ENCODE measurements around the gene VCL. TPM values are rescaled to one million over a fixed set of nuclear protein-coding genes. Genes with fewer than 3 reads are reported as not detected.

Gene VCL
- total and polyA plus RNA-seq, 4 donors = 4.3 to 37.8 (median 17.3) TPM

GRCh38 chr10:73968098-73968521 lies 29.8 kb upstream of the VCL start:
- no peak overlapping the region for H3K27ac ChIP-seq (ENCODE audit: low read depth in 1 of 2, low read length in 2 of 2)
- no peak overlapping the region for H3K9ac ChIP-seq (ENCODE audit: low read depth in 1 of 2, low read length in 2 of 2)
- no peaks in the 10 kb centered on the region for H3K4me1 ChIP-seq (ENCODE audit: control insufficient read depth in 4 of 4, insufficient read depth in 4 of 4, low read length in 3 of 4)
- no peak for DNase-seq (ENCODE audit: low spot score)
- no peak overlapping the region for H3K4me3 ChIP-seq (ENCODE audit: low read depth in 1 of 3, low read length in 3 of 3)
- no peaks in the 10 kb centered on the region for H3K27me3 ChIP-seq (ENCODE audit: control insufficient read depth in 4 of 4, insufficient read depth in 4 of 4, low read length in 3 of 4)
- no peaks in the 10 kb centered on the region for H3K36me3 ChIP-seq (ENCODE audit: control insufficient read depth in 4 of 4, insufficient read depth in 3 of 4, low read depth in 1 of 4, low read length in 3 of 4)
- WGBS = 73% methylated on average over 6 of the region's 6 CpGs
- no peak for TF ChIP-seq FOXA1 (IDR thresholded peaks at IDR 0.05)
- no peak for TF ChIP-seq FOXA2 (IDR thresholded peaks at IDR 0.05)
- peak; percentile 28 for TF ChIP-seq NR2F2 (IDR thresholded peaks at IDR 0.05)
- no peak for TF ChIP-seq SP1 (IDR thresholded peaks at IDR 0.05)
- H3K9me3 ChIP-seq (ENCODE audit: control insufficient read depth in 4 of 4, low read length in 3 of 4) = no peaks in the 10 kb centered on the region

GRCh38 chr10:73969224-73969841 lies 28.6 kb upstream of the VCL start:
- Histone ChIP-seq H3K4me1 (ENCODE audit: control insufficient read depth in 4 of 4, insufficient read depth in 4 of 4, low read length in 3 of 4) (no peaks in the 10 kb centered on the region), H3K27me3 (ENCODE audit: control insufficient read depth in 4 of 4, insufficient read depth in 4 of 4, low read length in 3 of 4) (no peaks in the 10 kb centered on the region), H3K9ac (ENCODE audit: low read depth in 1 of 2, low read length in 2 of 2) (no peak overlapping the region), H3K9me3 (ENCODE audit: control insufficient read depth in 4 of 4, low read length in 3 of 4) (no peaks in the 10 kb centered on the region), H3K4me3 (ENCODE audit: low read depth in 1 of 3, low read length in 3 of 3) (no peak overlapping the region), H3K27ac (ENCODE audit: low read depth in 1 of 2, low read length in 2 of 2) (no peak overlapping the region), H3K36me3 (ENCODE audit: control insufficient read depth in 4 of 4, insufficient read depth in 3 of 4, low read depth in 1 of 4, low read length in 3 of 4) (no peaks in the 10 kb centered on the region)
- no peak for DNase-seq (ENCODE audit: low spot score)
- no peak for TF ChIP-seq ZBTB33 (IDR thresholded peaks at IDR 0.05)
- no peak for TF ChIP-seq CTCF (IDR thresholded peaks at IDR 0.05; ENCODE audit: low read depth, low read length, missing input control)
- 81% methylated on average over 5 of the region's 5 CpGs for WGBS

- Histone ChIP-seq H3K36me3 (ENCODE audit: control insufficient read depth in 4 of 4, insufficient read depth in 3 of 4, low read depth in 1 of 4, low read length in 3 of 4) (no peaks in the 10 kb centered on the region), H3K9ac (ENCODE audit: low read depth in 1 of 2, low read length in 2 of 2) (no peak overlapping the region), H3K9me3 (ENCODE audit: control insufficient read depth in 4 of 4, low read length in 3 of 4) (no peaks in the 10 kb centered on the region), H3K27ac (ENCODE audit: low read depth in 1 of 2, low read length in 2 of 2) (no peak overlapping the region), H3K27me3 (ENCODE audit: control insufficient read depth in 4 of 4, insufficient read depth in 4 of 4, low read length in 3 of 4) (no peaks in the 10 kb centered on the region), H3K4me1 (ENCODE audit: control insufficient read depth in 4 of 4, insufficient read depth in 4 of 4, low read length in 3 of 4) (no peaks in the 10 kb centered on the region), H3K4me3 (ENCODE audit: low read depth in 1 of 3, low read length in 3 of 3) (no peak overlapping the region)
- no peak for DNase-seq (ENCODE audit: low spot score)
- 92% methylated on average over 2 of the region's 2 CpGs for WGBS
- TF ChIP-seq HNF4G (IDR thresholded peaks at IDR 0.05) = no peak
- no peak for TF ChIP-seq NR2F2 (IDR thresholded peaks at IDR 0.05)
- TF ChIP-seq RXRA (IDR thresholded peaks at IDR 0.05) = no peak
- TF ChIP-seq JUND (IDR thresholded peaks at IDR 0.05) = no peak
- no peak for TF ChIP-seq GABPA (IDR thresholded peaks at IDR 0.05 in 1 of 2, conservative IDR thresholded peaks at IDR 0.05 in 1 of 2)
- no peak for TF ChIP-seq REST (IDR thresholded peaks at IDR 0.05)
- no peak for TF ChIP-seq TAF1 (conservative IDR thresholded peaks at IDR 0.05)
- TF ChIP-seq ZBTB33 (IDR thresholded peaks at IDR 0.05) = no peak
- no peak for TF ChIP-seq RAD21 (IDR thresholded peaks at IDR 0.05)
- no peak for TF ChIP-seq HNF4A (conservative IDR thresholded peaks at IDR 0.05)
- TF ChIP-seq MAX (IDR thresholded peaks at IDR 0.05) = no peak
- no peak for TF ChIP-seq FOXA2 (IDR thresholded peaks at IDR 0.05)
- TF ChIP-seq EGR1 (IDR thresholded peaks at IDR 0.05; ENCODE audit: low read depth in 2 of 2) = no peak
- TF ChIP-seq YY1 (IDR thresholded peaks at IDR 0.05) = no peak
- TF ChIP-seq ATF3 (IDR thresholded peaks at IDR 0.05) = no peak
- no peak for TF ChIP-seq FOXA1 (IDR thresholded peaks at IDR 0.05)
- TF ChIP-seq SP1 (IDR thresholded peaks at IDR 0.05) = no peak
Measured at GRCh38 chr10:73970845-73971244, 27.1 kb upstream of the VCL start.
